K562 (cell line): ENCODE results near the gene KAZN. TPM values are rescaled to one million over a fixed set of nuclear protein-coding genes. Genes with fewer than 3 reads are reported as not detected.
A peak's percentile ranks its signal among the peaks of the same experiment; 100 is the strongest.

Experiments used
- ATF1 ChIP-seq, 2 experiments: fragments of 450-650 bp in 1 of 2; IDR thresholded peaks; 2 replicates each; pipeline ENCODE4 v1.6.1; 2016; ENCODE audit warnings: missing compliant biosample characterization in 1 of 2, missing genetic modification characterization in 1 of 2
- GABPB2 ChIP-seq: fragments of 250-450 bp; sonication (Bioruptor Pico); conservative IDR thresholded peaks from 2 replicates; pipeline ENCODE4 v1.5.1; 2021; ENCODE audit warnings: mild to moderate bottlenecking
- GTF2F1 ChIP-seq: IDR thresholded peaks from 2 replicates; pipeline ENCODE4 v1.6.1; 2011; ENCODE audit warnings: low read depth, low read length, improper control_type of control experiment
- MED1 ChIP-seq: sonication (generic); formaldehyde crosslinking; IDR thresholded peaks from 2 replicates; pipeline ENCODE4 v1.8.1; 2023; ENCODE audit warnings: missing genetic modification reagents, borderline replicate concordance
- NFE2L1 ChIP-seq: fragments of 450-650 bp; IDR thresholded peaks from 2 replicates; pipeline ENCODE4 v1.6.1; 2016; ENCODE audit warnings: missing genetic modification characterization, low read depth, mild to moderate bottlenecking, missing compliant biosample characterization, moderate library complexity, borderline replicate concordance
- NUFIP1 ChIP-seq: fragments of 450-650 bp; IDR thresholded peaks from 2 replicates; pipeline ENCODE4 v1.6.1; 2018; ENCODE audit not compliant: partially characterized antibody
- RAD21 ChIP-seq, 2 experiments: fragments of 250-450 bp in 1 of 2; fragments of 450-650 bp in 1 of 2; sonication (Bioruptor Pico) in 1 of 2; formaldehyde crosslinking in 1 of 2; IDR thresholded peaks in 1 of 2; conservative IDR thresholded peaks in 1 of 2; 2 replicates each; pipeline versions ENCODE4 v1.4.0 to v1.8.0; 2020 to 2022; ENCODE audit warnings: mild to moderate bottlenecking in 2 of 2, moderate library complexity in 1 of 2
- RBFOX2 ChIP-seq: fragments of 200-400 bp; formaldehyde crosslinking; IDR thresholded peaks from 2 replicates; pipeline ENCODE4 v1.6.1; 2017; ENCODE audit warnings: low read depth, mild to moderate bottlenecking, low read length, moderate library complexity
- SLC30A9 ChIP-seq: fragments of 250-450 bp; sonication (Bioruptor Pico); IDR thresholded peaks from 2 replicates; pipeline ENCODE4 v1.8.0; 2022; ENCODE audit warnings: mild to moderate bottlenecking, moderate library complexity
- SNIP1 ChIP-seq: fragments of 450-650 bp; IDR thresholded peaks from 2 replicates; pipeline ENCODE4 v1.7.1; 2017; ENCODE audit warnings: low read depth, mild to moderate bottlenecking
- ZFP1 ChIP-seq: fragments of 450-650 bp; formaldehyde crosslinking; IDR thresholded peaks from 2 replicates; pipeline ENCODE4 v1.4.0; 2020; ENCODE audit warnings: mild to moderate bottlenecking, mixed read lengths
- ZNF140 ChIP-seq: fragments of 250-450 bp; sonication (Bioruptor Pico); IDR thresholded peaks from 2 replicates; pipeline ENCODE4 v1.8.0; 2021; ENCODE audit warnings: moderate library complexity, mild to moderate bottlenecking, inconsistent platforms
- ZNF184 ChIP-seq: sonication (generic); formaldehyde crosslinking; IDR thresholded peaks from 2 replicates; pipeline ENCODE4 v1.5.0; 2020; ENCODE audit warnings: missing genetic modification reagents
- ZNF197 ChIP-seq: fragments of 200-800 bp; sonication (Bioruptor generic); IDR thresholded peaks from 2 replicates; pipeline ENCODE4 v1.6.1; 2016; ENCODE audit warnings: low read depth, missing genetic modification characterization, missing compliant biosample characterization
- ZNF24 ChIP-seq: fragments of 450-650 bp; IDR thresholded peaks from 2 replicates; pipeline ENCODE4 v1.6.1; 2016
- ZNF507 ChIP-seq: conservative IDR thresholded peaks from 2 replicates; pipeline ENCODE4 v1.6.1; 2017; ENCODE audit warnings: missing genetic modification characterization, missing compliant biosample characterization
- ZNF699 ChIP-seq: fragments of 250-450 bp; sonication (Bioruptor Pico); IDR thresholded peaks from 2 replicates; pipeline ENCODE4 v1.8.0; 2021; ENCODE audit warnings: mild to moderate bottlenecking, moderate library complexity; ENCODE audit not compliant: insufficient replicate concordance
- ZNF778 ChIP-seq: fragments of 450-650 bp; formaldehyde crosslinking; IDR thresholded peaks from 2 replicates; pipeline ENCODE4 v1.4.0; 2020; ENCODE audit warnings: mild to moderate bottlenecking, moderate library complexity
- polyA plus RNA-seq, 8 experiments: library from polyadenylated mRNA; depleted of rRNA in 4 of 8; stranded (reverse) in 5 of 8; unstranded in 3 of 8; fragments of >200 nt; fragmentation: Nextera tagmentation in 2 of 8; fragmentation: Illumina TruSeq in 1 of 8; extraction: Ambion mirVana in 2 of 8; extraction: Trizol in 1 of 8; gene quantifications; 2 replicates each; pipeline versions ENCODE4 v1.2.1 to v1.2.3, GENCODE V29; 2011 to 2014; ENCODE audit warnings: inconsistent platforms in 1 of 8, missing spikeins in 1 of 8
- total RNA-seq, 7 experiments: library from RNA; depleted of rRNA in 6 of 7; stranded (reverse); fragments of >200 nt in 6 of 7; fragmentation: Illumina TruSeq in 2 of 7; extraction: Trizol in 2 of 7; gene quantifications; 2 replicates each; pipeline versions ENCODE4 v1.2.1 to v1.2.3, GENCODE V29; 2011 to 2021; ENCODE audit warnings: low replicate concordance in 1 of 7
- TF ChIP-seq, protein P1 (sequence below), 2 experiments: fragments of 450-650 bp; IDR thresholded peaks; 2 replicates each; pipeline ENCODE4 v1.6.1; 2016
- TF ChIP-seq, protein P2 (sequence below): fragments of 150-350 bp; IDR thresholded peaks from 2 replicates; pipeline ENCODE4 v1.6.1; 2014; ENCODE audit warnings: low read depth, mild to moderate bottlenecking, low read length, borderline replicate concordance
- TF ChIP-seq, protein P3 (sequence below): fragments of 450-650 bp; IDR thresholded peaks from 2 replicates; pipeline ENCODE4 v1.6.1; 2017; ENCODE audit warnings: antibody characterized with exemption, mild to moderate bottlenecking

Gene KAZN
- total and polyA plus RNA-seq, 9 of the 15 experiments (the other 6 are each of a cell fraction or from before 2014, with no cell fraction given), result 2.1 to 21.6 (median 5.4) TPM

DNA sequence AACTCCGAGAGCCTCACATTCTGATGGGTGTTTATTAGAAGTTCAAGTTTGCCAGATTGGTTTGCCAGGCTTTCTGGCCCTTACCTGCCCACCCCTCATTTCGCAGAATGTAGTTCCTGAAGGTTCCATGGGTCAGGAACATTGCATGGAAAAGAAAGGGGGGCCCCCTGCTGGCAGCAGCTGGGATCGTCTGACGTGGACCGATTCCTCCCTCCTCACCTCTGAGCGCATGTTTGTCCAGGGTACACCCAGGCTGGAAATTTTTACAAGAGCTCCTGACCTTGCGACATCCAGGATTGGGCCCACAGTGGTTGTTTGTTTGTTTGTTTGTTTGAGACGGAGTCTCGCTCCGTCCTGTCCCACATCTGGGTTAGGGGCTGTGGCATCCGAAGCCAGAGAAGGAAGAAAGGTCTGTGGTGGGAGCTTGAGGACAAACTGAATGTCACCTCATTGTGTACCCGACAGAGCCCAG, 429.1 kb downstream of the KAZN start (continued):
- TF ChIP-seq ZNF140 (no peak), ZNF24 (no peak), SLC30A9 (no peak), NUFIP1 (no peak), ZNF197 (CRISPR knock-in tag) (no peak), ATF1 (CRISPR knock-in tag; IDR thresholded peaks at IDR 0.05) (no peak), ATF1 (tag; IDR thresholded peaks at IDR 0.05) (peak; percentile 61), ZFP1 (no peak), ZNF778 (CRISPR knock-in tag) (no peak), ZNF184 (CRISPR knock-in tag) (no peak), RAD21 (CRISPR knock-in tag; conservative IDR thresholded peaks at IDR 0.05 in 1 of 2, IDR thresholded peaks at IDR 0.05 in 1 of 2) (peak; percentile 84 to 97), ZNF507 (tag) (no peak), NFE2L1 (tag) (no peak), RBFOX2 (no peak), GABPB2 (CRISPR knock-in tag) (no peak), GTF2F1 (no peak), SNIP1 (no peak), ZNF699 (CRISPR knock-in tag) (no peak), MED1 (CRISPR knock-in tag) (no peak)
- TF ChIP-seq, protein P1, sequence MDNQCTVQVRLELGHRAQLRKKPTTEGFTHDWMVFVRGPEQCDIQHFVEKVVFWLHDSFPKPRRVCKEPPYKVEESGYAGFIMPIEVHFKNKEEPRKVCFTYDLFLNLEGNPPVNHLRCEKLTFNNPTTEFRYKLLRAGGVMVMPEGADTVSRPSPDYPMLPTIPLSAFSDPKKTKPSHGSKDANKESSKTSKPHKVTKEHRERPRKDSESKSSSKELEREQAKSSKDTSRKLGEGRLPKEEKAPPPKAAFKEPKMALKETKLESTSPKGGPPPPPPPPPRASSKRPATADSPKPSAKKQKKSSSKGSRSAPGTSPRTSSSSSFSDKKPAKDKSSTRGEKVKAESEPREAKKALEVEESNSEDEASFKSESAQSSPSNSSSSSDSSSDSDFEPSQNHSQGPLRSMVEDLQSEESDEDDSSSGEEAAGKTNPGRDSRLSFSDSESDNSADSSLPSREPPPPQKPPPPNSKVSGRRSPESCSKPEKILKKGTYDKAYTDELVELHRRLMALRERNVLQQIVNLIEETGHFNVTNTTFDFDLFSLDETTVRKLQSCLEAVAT (IDR thresholded peaks at IDR 0.05), result no peak
- TF ChIP-seq, protein P2, sequence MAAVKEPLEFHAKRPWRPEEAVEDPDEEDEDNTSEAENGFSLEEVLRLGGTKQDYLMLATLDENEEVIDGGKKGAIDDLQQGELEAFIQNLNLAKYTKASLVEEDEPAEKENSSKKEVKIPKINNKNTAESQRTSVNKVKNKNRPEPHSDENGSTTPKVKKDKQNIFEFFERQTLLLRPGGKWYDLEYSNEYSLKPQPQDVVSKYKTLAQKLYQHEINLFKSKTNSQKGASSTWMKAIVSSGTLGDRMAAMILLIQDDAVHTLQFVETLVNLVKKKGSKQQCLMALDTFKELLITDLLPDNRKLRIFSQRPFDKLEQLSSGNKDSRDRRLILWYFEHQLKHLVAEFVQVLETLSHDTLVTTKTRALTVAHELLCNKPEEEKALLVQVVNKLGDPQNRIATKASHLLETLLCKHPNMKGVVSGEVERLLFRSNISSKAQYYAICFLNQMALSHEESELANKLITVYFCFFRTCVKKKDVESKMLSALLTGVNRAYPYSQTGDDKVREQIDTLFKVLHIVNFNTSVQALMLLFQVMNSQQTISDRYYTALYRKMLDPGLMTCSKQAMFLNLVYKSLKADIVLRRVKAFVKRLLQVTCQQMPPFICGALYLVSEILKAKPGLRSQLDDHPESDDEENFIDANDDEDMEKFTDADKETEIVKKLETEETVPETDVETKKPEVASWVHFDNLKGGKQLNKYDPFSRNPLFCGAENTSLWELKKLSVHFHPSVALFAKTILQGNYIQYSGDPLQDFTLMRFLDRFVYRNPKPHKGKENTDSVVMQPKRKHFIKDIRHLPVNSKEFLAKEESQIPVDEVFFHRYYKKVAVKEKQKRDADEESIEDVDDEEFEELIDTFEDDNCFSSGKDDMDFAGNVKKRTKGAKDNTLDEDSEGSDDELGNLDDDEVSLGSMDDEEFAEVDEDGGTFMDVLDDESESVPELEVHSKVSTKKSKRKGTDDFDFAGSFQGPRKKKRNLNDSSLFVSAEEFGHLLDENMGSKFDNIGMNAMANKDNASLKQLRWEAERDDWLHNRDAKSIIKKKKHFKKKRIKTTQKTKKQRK, result no peak
- TF ChIP-seq, protein P3, sequence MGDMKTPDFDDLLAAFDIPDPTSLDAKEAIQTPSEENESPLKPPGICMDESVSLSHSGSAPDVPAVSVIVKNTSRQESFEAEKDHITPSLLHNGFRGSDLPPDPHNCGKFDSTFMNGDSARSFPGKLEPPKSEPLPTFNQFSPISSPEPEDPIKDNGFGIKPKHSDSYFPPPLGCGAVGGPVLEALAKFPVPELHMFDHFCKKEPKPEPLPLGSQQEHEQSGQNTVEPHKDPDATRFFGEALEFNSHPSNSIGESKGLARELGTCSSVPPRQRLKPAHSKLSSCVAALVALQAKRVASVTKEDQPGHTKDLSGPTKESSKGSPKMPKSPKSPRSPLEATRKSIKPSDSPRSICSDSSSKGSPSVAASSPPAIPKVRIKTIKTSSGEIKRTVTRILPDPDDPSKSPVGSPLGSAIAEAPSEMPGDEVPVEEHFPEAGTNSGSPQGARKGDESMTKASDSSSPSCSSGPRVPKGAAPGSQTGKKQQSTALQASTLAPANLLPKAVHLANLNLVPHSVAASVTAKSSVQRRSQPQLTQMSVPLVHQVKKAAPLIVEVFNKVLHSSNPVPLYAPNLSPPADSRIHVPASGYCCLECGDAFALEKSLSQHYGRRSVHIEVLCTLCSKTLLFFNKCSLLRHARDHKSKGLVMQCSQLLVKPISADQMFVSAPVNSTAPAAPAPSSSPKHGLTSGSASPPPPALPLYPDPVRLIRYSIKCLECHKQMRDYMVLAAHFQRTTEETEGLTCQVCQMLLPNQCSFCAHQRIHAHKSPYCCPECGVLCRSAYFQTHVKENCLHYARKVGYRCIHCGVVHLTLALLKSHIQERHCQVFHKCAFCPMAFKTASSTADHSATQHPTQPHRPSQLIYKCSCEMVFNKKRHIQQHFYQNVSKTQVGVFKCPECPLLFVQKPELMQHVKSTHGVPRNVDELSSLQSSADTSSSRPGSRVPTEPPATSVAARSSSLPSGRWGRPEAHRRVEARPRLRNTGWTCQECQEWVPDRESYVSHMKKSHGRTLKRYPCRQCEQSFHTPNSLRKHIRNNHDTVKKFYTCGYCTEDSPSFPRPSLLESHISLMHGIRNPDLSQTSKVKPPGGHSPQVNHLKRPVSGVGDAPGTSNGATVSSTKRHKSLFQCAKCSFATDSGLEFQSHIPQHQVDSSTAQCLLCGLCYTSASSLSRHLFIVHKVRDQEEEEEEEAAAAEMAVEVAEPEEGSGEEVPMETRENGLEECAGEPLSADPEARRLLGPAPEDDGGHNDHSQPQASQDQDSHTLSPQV, result no peak
